DMS114 treated with DMSO at 0.1 percent for 48 hours (cell line): ENCODE measurements around the gene MRPL43.
A peak's percentile ranks its signal among the peaks of the same experiment; 100 is the strongest.
"Not testable (repeated sequence)": the region's sequence is repeated elsewhere in the genome, so short reads cannot be mapped to it uniquely, and the experiment has no call there.

Experiments used
- DNase-seq: peaks from one replicate; lab custom pipeline; 2025; ENCODE audit not compliant: unreplicated experiment; lab: John Stamatoyannopoulos, UW

The MRPL43 gene

DNA sequence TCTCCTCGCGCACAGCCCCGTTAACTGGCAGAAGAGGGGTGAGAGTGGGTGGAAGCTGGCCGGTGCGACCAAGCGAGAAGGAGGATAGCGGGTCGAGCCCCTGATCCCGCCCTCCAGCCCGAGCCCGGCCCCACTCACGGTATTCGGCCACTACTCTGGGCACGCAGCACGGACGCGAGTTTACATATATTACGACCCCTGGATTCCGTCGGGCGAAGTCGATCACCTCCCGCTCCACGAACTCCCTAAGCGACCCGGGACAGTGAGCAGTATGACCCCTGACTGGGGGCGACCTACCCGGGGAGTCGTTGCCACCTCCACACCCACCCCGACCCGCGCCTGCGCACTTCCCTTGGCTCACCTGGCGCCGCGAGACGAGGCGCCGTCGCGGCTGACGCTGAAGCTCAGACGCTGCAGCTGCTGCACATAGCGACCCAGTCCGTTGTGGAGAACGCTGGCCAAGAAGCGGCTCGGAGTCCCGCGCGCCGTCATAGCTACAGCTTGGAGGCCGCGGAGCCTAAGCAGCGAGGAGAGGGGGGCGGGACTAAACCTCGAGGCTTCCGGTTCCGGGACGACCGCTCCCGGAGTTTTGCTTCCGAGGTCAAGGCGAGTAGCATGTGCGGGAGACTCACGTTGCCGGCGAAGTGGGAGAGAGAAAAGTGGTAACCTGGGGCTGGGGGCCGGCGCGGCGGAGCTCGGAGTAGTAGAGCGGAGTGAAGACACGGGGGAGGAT lies at the start of gene MRPL43, which contains the start of gene TWNK:
TSS of gene MRPL43 (minus strand) at position 546 of the 733 bp plus-strand sequence. CDS start at position 492, 54 bp downstream.
TSS of gene TWNK (plus strand) at position 592 of the 733 bp plus-strand sequence. CDS start 668 bp downstream, outside the sequence.
- peak; percentile 82 for DNase-seq

DNA sequence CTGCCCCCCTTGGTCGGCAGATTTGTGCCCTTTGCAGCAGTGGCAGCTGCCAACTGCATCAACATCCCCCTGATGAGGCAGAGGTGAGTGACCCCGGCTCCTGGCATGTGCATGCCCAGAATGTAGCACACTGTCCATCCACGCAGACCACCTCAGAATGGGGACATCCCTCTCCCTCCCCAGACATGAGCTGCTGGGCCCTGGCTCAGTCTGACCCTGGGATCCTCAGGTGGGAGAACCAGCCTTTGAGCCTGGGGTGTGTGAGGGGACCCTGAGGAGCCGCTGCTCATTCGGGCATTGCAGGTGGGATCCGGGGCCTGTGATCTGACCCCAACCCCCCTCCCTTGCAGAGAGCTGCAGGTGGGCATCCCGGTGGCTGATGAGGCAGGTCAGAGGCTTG lies 49.4 kb upstream of the MRPL43 start:
- DNase-seq: no peak

DNA sequence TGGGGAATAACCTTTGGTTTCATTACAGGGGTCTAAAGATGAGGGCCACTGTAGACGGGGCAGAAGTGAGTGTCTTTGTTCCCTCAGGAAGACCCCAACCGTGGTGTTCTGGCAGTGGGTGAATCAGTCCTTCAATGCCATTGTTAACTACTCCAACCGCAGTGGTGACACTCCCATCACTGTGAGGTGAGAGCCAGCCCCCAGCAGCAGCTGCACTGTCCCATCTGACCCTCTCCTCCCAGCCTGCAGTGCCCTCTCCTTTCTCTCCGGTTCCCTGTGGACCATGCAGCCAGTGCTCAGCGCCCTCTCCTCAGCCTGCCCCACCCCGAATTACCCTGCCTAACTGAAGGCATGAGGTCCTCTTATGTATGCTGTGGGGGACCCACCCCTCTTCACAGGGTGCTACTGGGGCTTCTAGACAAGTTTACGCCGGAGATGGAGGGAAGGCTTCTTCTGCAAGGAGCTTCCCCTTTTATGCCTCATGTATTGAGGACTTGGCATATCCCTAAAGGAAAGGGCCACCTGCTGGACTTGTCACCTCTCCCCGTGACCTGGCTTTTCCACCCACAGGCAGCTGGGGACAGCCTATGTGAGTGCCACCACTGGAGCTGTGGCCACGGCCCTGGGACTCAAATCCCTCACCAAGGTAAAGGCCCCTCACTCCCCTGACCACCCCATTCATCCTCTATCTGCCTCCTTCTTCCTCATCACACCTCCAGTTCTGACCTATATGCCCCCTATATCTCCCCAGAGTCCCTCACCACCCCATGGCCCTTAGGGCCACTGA lies 48.8 kb upstream of the MRPL43 start:
- DNase-seq: no peak

DNA sequence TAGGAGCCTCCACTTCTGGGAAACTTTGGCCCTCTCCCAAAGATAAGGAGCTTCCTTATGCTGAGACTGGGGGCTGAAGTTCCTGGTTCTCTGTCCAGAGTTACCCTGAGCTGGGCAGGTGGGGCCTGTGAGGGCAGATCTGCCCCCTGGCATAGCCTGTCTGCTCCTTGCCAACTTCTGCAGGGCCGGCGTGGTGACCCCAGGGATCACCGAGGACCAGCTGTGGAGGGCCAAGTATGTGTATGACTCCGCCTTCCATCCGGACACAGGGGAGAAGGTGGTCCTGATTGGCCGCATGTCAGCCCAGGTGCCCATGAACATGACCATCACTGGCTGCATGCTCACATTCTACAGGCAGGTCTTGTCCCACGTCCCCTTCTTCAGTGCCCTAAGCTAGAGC lies 48.0 kb upstream of the MRPL43 start:
- DNase-seq: no peak

DNA sequence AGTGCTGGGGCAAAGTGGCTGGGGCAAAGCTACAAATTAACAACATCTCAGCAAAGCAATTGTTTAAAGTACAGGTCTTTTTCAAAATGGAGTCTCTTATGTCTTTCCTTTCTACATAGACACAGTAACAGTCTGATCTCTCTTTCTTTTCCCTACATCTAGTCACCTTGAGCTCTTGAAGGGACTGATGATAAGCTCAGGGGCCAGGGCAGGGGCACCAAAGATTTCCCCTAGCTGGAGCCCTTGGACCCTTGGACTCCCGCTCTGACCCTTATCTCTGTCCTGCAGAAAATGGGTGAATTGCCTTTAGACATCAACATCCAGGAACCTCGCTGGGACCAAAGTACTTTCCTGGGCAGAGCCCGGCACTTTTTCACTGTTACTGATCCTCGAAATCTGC lies 47.1 kb upstream of the MRPL43 start:
- not testable (repeated sequence) for DNase-seq

DNA sequence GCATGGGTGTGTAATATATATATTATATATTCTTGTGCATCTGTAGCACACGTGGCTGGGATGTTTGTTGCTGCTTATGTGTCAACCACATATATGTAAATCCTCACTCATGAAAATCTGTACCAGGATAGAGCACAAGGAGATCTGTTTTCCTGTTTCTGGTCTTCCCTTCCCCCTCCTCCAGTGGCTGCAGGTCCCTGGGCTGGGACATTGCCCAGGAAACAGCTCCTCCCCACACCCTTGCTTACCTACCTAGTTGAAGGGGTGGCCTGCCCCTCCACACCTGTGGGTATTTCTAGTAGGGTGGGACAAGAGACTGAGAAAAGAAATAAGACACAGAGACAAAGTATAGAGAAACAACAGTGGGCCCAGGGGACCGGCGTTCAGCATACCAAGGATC lies 46.0 kb upstream of the MRPL43 start:
- DNase-seq: no peak

DNA sequence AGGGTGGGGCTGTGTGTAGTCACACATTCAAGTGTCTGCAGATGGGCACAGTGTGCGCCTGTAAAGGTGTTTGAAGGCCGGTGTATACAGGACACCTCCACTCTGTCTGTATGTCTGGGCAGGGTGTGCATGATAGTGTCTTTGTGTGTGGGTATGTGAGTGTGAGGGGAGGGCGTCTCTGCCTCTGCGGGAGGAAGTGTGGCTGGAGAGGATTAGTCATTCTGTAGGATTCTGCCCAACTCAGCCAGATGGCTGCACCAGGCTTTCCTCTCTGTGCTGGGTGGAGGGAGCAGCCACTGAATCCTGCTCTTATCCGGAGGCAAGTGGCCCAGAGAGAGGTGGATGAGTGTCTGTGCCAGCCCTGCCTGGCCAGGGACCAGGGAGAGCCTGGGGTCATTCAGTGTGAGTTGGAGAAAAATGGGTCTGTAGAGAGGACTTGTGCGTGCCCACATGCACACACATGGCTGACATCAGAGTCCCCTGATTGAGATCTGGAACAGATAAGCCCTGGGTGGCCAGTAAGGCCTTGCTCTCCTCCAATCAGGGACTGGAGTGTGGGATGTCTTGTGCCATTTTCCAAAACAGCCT lies 45.4 kb upstream of the MRPL43 start:
- DNase-seq: no peak

DNA sequence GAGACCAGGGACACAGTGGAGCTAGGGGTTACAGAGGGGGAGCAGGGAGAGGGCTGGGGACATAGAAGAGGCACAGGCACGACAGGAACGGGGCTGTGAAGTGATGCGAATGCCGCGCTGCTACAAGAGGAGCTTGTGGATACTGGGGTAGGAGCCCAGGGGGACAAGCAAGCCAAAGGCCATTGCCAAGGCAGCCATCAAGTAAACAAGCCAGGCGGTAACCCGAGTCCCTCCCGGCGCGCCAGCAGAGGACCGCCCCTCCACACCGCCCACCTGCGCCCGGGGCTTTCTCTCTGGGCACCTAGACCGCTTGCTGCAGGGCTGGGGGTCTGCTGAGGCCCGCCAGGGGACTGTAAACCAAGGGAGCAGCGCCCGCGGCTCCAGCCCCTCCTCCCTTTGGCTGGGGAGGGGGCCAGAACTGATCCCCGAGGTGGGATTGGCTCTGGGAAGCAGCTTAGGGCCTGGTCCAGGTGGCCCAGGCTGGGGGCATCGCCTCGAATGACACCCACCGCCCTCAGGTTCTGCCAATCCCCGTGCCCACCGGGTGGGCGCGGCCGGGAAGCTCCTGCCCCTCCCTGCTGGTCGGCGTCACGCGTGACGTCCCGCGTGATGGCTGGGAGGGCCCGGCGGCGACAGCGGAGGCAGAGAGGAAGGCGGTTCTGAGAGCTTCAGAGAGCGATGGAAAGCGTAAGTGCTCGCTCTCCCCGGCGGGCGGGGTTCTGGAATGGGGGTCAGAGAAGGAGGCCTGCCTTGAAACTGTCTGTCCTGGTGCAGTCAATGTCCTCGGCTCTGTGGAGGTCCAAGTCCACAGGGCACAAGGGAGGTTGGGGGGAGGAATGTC lies 44.7 kb upstream of the MRPL43 start:
- DNase-seq: peak; percentile 44

DNA sequence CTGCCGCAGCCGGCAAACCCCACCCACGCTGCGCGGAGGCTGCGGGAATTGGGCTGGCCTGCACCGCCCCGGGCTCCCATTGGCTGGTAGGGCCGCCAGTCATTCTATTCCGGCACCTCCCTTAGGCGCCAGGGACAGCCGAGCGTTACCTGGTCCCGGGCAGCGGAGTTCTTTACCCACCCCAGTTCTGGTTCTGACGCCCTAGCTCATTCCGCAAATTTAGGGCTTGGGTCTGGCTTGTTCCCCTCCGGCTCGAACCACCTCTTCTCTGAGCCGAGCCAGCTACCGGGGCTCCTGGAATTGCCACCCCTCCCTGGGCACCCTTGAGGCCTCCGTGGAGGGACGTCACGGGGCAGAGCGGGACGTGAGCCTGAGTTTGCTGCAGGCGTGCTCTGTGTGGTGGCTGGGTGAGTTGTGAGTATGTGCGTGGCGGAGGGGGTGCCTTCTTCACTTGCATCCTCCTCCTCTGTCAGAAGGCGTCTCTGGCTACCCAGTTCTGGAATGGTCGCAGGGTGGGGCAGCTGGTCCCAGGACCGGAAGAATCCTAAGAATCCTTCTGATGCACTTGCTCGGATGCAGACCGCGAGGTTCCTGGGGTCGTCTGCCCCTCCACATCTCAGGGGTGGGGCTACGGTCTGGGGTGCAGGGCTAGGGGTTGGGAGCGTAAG lies 44.0 kb upstream of the MRPL43 start, which contains the start of the genes PDZD7 and SFXN3:
TSS of gene PDZD7 (minus strand) at position 2 of the 668 bp plus-strand sequence. CDS start 910 bp downstream, outside the sequence.
TSS of gene SFXN3 (plus strand) at position 107 of the 668 bp plus-strand sequence. CDS start 3,461 bp downstream, outside the sequence.
- DNase-seq: peak; percentile 81

DNA sequence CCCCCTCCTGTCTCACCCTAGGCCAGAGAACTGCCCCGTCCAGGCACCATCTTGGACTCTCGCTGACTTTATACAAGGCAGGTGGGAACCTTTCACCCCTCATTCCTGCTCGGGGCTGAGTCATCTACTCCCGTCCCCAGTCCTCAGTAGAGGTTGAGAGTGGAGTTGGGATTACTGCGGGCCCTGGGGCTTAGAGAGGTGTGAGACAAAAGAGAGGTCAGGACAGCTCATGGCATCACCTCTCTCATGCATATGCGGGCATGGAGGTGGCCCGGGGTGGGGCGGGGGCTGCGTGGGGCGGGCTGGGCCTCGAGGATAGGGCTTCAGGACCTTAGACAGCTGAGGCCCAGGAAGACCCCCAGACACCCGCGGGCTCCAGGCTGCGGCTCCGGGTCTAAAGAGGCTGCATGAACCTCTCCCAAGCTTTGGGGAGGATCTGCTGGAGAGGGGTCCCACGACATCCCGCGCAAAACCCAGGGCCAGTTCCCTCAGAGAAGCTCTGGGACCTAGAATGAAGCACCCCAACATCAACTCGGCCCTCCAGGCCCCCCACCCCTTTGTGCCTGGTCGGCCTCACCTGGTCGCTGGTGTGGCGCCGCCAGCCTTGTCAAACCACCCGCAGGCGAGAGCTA lies 43.3 kb upstream of the MRPL43 start:
- no peak for DNase-seq

DNA sequence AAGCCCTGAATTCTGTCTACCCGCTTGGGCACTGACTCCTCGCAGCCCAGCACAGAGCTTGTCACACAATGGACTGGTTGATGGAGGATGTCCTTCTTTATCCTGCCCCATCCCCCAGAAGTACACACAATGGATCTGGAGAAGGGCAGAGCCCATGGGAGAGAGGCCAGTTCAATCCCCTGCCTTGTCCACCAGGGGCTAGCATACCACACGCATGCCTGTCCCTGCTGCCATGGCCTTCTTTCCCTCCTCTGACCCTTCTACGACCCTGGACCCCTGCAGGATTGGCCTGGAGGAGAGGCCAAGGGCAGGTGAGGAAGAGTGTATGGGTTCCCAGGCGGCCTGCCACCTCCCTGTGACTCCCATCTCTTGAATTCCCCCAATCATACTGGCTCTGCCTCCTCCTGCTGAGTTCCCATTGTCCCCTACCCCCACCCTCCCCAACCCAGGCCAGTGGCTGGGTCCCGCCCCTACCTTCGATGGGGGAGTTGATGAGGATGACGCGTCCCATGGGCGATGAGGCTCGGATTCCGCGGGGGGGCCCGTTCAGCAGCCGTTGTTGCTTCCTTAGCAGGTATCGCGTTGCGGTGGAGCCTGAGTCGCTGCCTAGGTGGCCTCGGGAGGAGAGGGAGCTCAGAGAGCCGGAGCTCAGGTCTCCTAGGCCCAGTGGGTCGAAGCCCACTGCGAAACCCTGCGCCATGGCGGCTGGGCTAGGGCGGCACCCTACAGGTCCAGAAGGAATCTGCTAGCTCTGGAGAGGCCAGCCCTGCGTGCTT lies 42.4 kb upstream of the MRPL43 start:
- DNase-seq: no peak

DNA sequence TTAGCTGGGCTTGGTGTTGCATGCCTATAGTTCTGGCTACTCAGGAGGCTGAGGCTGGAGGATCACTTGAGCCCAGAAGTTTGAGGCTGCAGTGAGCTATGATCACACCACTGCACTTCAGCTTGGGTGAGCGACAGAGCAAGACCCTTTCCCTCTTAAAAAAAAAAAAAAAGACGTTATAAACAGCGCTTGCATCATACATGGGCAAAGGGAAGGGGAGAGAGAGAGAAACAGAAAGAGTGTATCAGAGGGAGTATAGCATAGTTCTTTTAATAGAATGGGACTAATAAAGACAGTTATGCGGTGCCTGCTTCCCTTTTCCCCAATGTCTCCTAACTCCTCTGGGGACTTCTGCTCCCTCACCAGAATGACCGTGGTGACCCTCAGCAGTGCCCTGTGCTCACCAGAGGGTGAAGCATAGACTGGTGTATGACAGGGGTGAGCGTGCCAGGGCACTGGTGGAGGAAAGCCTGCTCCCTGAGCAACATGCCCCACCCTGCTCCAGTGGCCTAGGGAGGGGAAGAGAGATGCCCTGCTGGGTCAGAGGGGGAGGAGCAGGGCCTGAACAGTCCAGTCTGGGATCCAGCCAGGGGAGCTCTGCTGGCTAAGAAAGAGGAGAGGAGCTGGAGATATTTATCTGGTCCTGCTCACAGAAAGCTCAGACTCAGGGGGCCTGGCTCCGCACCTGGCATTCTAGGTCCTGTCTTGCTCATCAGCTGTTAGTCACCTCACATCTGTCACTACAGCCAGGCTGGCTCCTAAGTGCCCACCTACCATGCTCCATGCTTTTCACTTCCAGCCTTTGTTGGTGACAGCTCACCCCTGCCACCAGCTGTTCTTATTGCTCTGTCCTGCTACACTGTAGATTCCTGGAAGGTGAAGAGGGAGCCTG lies 41.4 kb upstream of the MRPL43 start:
- DNase-seq: no peak

DNA sequence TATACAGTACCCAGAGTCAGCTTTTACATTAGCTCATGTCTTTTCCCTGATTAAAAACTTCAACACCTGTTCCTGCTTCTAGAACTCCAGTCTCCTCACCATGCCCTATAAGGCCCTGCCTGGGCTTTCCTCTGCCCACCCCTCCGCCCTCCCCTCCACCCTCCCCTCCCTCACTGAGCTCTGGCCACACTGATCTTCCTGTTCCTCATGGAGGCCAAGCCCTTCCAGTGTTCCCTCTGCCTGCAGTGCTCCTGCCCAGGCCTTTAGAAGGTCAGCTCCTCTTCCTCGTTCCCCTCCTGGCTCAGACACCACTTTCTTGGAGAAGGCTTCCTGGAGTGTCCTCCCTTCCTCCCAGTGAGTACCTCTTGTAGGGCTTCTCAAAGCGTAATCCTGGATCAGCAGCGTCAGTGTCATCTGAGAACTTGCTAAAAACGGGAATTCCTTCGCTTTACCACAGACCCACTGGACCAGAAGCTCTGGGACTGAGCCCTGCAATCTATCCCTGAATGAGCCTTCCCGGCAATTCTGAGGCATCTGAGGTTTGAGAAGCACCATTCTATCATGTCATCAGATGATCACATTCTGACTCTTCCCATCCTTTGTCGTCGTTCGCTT lies 39.9 kb upstream of the MRPL43 start:
- DNase-seq: no peak

DNA sequence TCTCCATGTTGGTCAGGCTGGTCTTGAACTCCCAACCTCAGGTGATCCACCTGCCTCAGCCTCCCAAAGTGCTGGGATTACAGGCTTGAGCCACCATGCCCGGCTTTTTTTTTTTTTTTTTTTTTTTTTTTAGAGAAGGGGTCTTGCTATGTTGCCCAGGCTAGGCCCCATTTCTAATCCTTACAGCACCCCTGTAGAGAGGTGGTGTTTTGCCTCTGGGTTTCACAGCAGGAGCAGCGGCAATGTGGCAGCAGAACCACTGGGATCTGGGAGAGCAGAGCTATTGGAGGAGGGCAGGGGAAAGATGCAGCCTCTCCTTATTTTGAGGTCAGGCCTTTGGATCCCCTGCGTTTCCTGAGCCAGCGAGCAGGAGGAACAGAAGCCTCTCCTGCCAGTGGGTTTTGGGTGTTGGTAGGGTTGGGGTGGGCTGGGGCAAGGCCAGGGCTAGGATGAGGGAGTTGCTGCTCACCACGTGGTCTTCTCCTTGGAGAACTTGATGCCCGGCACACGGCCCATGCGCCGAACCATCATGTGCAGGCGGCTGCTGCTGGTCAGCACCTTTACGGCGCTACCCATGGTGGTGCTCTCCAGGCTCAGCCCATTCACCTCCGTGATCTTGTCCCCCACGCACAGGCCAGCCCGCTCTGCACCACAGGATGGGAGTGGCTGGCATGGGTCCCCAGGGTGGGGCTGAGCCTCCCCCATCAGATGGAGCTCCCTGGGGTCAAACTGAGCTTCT lies 35.8 kb upstream of the MRPL43 start:
- no peak for DNase-seq

DNA sequence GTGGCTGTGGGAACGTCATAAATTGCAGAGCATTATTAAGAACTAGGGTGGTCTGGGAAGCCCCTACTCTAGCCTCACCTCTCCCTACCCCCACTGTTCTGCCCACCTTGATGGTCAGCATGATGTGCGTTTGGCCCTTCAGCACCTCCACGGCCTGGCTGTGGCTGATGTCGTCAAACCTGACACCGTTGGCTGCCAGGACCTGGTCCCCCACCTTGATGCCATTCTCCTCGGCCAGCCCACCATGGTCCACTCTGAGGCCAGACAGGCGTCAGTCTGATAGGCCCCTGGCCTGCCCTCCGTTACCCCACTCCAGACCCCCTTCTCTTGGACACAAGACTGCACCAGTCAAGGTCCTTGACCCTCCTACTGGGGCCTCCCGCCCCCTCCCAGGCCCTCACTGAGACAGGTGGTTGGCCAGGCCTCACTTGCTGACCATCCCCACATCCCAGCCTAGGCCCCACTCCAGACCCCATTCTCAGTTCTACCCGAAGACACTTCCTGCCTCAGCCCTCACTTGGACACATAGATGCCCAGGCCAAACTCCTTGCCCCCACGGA lies 34.5 kb upstream of the MRPL43 start:
- no peak for DNase-seq

DNA sequence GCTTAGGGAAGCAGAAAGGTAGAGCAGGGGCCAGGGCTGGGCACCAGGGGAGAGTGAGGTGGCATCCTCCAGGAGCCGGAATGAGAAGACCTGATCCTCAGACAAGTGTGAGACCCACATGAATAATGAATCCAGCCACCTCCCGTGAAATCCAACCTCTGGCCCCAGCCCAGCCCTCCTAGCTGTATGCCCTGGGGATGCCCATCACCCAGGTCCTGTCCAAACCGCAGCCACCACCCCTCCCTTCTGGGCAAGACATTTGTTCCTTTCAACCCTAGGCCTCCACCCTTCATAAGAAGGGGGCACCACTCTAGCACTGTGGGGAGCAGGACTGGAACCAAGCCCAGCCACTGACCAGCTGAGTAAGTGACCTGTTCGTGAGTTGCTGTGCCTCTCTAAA lies 33.9 kb upstream of the MRPL43 start:
- no peak for DNase-seq
